Type B pancreatic cell (in vitro differentiated cells): ENCODE measurements around the gene TNKS2. TPM values are rescaled to one million over a fixed set of nuclear protein-coding genes. Genes with fewer than 3 reads are reported as not detected.
"Not testable (repeated sequence)": the region's sequence is repeated elsewhere in the genome, so short reads cannot be mapped to it uniquely, and the experiment has no call there.

Experiments
- DNase-seq: peaks from one replicate; pipeline ENCODE4 v3.0.0; 2021; ENCODE audit warnings: mixed read lengths; ENCODE audit not compliant: unreplicated experiment; ENCODE audit errors: extremely low spot score
- H3K27ac Mint-ChIP-seq: 2 replicates; pipeline ENCODE4 v1.8.0; 2021; ENCODE audit warnings: mild to moderate bottlenecking, mixed read lengths
- H3K27me3 Mint-ChIP-seq: 2 replicates; pipeline ENCODE4 v1.8.0; 2021; ENCODE audit warnings: mixed read lengths
- H3K36me3 Mint-ChIP-seq: 2 replicates; pipeline ENCODE4 v1.8.0; 2021; ENCODE audit warnings: mixed read lengths
- H3K4me1 Mint-ChIP-seq: one replicate; pipeline ENCODE4 v1.8.0; 2021; ENCODE audit warnings: mixed read lengths; ENCODE audit not compliant: unreplicated experiment
- H3K4me3 Mint-ChIP-seq: 2 replicates; pipeline ENCODE4 v1.8.0; 2021; ENCODE audit warnings: mild to moderate bottlenecking, mixed read lengths
- H3K9me3 Mint-ChIP-seq: 2 replicates; pipeline ENCODE4 v1.8.0; 2021; ENCODE audit warnings: mixed read lengths
- total RNA-seq: library from RNA; stranded (reverse); gene quantifications from 2 replicates; pipeline ENCODE4 v1.2.1, GENCODE V29; 2021; ENCODE audit warnings: low replicate concordance
- TF ChIP-seq, protein P1 (sequence below): fragments of 200-600 bp; sonication (generic); conservative IDR thresholded peaks from 2 replicates; pipeline ENCODE4 v1.5.0; 2021; ENCODE audit warnings: antibody characterized with exemption, mild to moderate bottlenecking

The TNKS2 gene
- total RNA-seq, 1 donor from 2014 or later, result 47.3 TPM

DNA sequence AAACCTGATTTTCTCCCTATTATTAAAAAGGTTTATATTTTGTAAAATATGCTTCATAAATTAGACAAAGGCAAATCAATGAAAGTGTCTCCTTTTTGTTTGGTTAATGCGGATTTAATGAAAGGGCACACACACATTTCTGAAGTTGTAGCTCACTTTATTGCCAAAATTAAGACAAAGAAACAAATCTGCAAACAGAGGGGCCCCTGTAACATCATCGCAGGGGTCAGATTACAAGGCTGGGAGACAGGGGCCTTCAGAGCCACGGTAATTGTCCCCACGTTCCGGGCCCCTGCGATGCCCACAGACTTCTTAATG, 88.7 kb downstream of the TNKS2 start:
- Mint-ChIP-seq H3K4me1 (peaks cover 41% of the 10 kb centered on the region), H3K4me3 (peak overlapping the region; percentile 88), H3K9me3 (no peaks in the 10 kb centered on the region), H3K27ac (peak overlapping the region; percentile 82), H3K36me3 (no peaks in the 10 kb centered on the region), H3K27me3 (no peaks in the 10 kb centered on the region)
- no peak for DNase-seq
- TF ChIP-seq, protein P1, sequence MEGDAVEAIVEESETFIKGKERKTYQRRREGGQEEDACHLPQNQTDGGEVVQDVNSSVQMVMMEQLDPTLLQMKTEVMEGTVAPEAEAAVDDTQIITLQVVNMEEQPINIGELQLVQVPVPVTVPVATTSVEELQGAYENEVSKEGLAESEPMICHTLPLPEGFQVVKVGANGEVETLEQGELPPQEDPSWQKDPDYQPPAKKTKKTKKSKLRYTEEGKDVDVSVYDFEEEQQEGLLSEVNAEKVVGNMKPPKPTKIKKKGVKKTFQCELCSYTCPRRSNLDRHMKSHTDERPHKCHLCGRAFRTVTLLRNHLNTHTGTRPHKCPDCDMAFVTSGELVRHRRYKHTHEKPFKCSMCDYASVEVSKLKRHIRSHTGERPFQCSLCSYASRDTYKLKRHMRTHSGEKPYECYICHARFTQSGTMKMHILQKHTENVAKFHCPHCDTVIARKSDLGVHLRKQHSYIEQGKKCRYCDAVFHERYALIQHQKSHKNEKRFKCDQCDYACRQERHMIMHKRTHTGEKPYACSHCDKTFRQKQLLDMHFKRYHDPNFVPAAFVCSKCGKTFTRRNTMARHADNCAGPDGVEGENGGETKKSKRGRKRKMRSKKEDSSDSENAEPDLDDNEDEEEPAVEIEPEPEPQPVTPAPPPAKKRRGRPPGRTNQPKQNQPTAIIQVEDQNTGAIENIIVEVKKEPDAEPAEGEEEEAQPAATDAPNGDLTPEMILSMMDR, result no peak

DNA sequence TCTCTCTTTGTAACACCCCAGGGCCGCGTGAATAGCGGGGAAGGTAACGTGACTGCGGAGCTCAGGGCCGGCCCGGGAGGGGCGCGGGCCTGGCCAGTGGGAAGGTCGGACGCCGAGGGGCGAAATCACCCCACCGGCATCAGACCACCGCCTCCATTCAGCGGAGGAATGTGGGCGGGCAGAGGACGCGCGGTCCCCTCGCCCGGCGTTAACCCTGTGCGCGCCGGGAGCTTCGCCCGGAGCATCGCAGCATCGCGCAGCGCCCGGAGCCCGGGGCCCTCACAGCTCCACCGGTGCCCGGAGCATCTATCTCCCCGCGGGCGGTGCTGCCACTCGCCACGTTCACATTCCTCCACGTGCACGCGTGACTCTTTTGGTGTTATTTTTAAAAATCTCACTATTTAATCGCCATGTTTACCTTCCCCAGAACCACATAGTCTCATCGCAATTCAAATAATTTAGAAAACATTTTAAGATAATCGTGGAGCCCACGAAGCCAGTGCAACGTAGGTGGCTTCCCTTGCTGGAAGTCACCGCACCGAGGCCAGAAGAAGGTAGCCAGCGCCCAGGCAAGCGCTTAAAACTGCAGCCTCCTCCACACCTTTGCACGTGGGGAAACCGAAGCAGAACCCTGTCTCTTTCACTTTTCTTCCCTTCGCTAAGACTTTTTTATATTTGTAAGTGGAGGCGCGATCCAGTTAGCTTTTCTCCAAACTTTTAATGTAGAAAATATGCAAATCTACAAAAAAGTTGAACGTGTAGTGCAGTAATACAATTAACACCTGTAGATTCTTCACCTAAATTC, 89.2 kb downstream of the TNKS2 start:
- peaks cover 41% of the 10 kb centered on the region for H3K4me1 Mint-ChIP-seq
- no peaks in the 10 kb centered on the region for H3K9me3 Mint-ChIP-seq
- DNase-seq, result peak; percentile 87

DNA sequence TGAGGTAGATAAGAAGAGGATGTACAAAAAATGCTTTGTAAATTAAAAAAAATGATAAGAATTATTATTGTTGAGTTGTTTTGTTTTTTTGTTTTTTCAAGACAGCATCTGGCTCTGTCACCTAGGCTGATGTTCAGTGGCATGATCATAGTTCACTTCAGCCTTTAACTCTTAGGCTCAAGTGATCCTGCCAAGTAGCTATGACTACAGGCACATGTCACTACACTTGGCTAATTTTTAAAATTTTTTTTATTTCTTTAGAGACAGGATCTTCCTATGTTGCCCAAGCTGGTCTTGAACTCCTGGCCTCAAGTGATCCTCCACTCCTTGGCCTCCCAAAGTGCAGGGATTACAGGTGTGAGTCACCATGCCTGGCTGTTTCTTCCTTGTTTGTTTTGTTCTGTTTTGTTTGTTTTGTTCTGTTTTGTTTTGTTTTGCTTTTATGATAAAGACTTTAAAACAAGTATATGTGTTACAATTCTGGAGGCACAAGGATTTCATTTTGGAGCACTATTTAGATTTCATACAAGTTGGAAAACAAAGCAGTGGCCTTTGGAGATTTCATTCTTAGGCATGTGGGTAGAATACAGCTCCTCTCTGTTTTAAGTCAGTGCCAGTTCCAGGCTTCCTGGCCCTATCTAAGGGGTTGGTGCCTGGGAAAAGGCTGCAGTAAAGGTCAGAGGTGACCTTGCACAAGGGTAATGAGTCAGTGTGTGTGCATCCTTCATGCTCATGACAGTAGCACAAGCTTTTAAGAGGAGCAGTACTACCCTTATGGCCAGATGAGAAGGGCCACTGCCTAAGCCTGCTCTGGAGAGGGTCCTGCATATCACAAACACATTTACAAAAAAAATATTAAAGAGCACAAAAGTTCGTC, 93.1 kb downstream of the TNKS2 start:
- Mint-ChIP-seq H3K27me3 (no peaks in the 10 kb centered on the region), H3K4me1 (peaks cover 16% of the 10 kb centered on the region), H3K36me3 (no peaks in the 10 kb centered on the region), H3K9me3 (no peaks in the 10 kb centered on the region), H3K4me3 (no peak overlapping the region), H3K27ac (peak overlapping the region; percentile 34)
- no peak for DNase-seq
- TF ChIP-seq, protein P1, result no peak

More for the DNA sequence above, 89.2 kb downstream of the TNKS2 start:
- peak overlapping the region; percentile 88 for H3K4me3 Mint-ChIP-seq
- no peaks in the 10 kb centered on the region for H3K36me3 Mint-ChIP-seq
- peak overlapping the region; percentile 82 for H3K27ac Mint-ChIP-seq
- TF ChIP-seq, protein P1, result no peak
- H3K27me3 Mint-ChIP-seq, result no peaks in the 10 kb centered on the region

DNA sequence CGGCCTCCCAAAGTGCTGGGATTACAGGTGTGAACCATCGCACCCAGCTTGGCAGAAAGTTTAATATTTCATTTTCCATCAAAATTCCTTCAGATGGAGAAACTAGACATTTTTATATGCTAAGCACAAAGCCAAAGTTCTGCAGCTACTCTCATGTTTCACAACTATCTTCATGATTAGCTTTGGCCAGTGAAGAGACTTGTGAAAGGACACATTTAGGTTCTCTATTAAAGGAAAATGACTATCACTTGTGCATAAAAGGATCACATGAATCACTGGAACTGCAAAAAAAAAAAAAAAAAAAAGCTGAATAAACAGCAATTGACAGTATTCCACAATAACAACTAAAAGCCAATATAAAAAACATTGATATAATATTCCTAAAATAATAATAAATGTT, 94.8 kb downstream of the TNKS2 start:
- no peaks in the 10 kb centered on the region for H3K9me3 Mint-ChIP-seq
- no peaks in the 10 kb centered on the region for H3K36me3 Mint-ChIP-seq
- H3K4me3 Mint-ChIP-seq, result no peak overlapping the region
- TF ChIP-seq, protein P1, result no peak
- no peak for DNase-seq
- H3K27me3 Mint-ChIP-seq, result no peaks in the 10 kb centered on the region
- H3K27ac Mint-ChIP-seq, result no peak overlapping the region
- peaks cover 6% of the 10 kb centered on the region for H3K4me1 Mint-ChIP-seq

DNA sequence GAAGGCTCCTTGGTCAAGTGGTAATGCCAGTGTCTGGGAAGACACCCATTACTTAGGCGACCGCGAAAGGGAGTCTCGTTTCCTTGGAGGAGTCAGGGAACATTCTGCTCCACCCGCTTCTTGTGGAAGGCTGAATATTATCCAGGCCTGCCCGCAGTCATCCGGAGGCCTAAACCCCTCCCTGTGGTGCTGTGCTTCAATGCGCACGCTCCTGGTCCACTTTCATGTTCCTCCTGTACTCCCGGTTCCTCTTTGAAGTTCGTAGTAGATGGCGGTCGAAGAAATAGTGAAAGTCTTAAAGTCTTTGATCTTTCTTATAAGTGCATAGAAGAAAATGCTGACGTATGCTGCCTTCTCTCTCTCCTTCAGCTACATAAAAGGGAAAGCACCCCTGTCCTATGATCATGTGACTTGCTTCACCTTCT, 96.0 kb downstream of the TNKS2 start:
- DNase-seq, H3K4me1 Mint-ChIP-seq, H3K9me3 Mint-ChIP-seq, H3K4me3 Mint-ChIP-seq, H3K27me3 Mint-ChIP-seq, H3K27ac Mint-ChIP-seq, H3K36me3 Mint-ChIP-seq: not testable (repeated sequence)

DNA sequence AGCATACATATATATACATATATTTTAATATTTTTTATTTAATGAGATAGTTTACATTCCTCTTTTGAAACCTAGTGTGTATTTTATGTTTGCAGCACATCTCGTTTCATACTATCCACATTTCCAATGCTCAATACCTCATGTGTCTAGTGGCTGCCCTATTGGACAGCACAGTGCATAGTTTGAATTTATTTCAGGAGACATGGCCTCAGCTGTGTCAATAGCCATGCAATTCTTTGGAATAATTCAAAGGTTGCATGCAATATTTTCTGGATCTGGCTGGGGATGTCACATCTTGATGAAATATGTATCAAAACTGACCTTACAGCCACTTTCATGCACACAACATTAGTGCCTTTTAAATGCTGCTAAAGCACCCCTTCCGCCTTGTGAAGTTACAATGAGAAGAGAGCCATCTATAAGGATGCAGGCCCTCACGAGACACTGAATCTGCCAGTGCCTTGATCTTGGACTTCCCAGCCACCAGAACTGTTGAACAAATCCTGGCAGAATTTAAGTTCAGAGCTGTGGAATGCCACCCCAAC, 98.1 kb downstream of the TNKS2 start:
- DNase-seq, result no peak
- no peak overlapping the region for H3K4me3 Mint-ChIP-seq
- no peaks in the 10 kb centered on the region for H3K27me3 Mint-ChIP-seq
- no peaks in the 10 kb centered on the region for H3K4me1 Mint-ChIP-seq
- no peak overlapping the region for H3K27ac Mint-ChIP-seq
- TF ChIP-seq, protein P1, result no peak
- no peaks in the 10 kb centered on the region for H3K36me3 Mint-ChIP-seq
- no peaks in the 10 kb centered on the region for H3K9me3 Mint-ChIP-seq
